ENCODE data around the gene BMP6. TPM values are rescaled to one million over a fixed set of nuclear protein-coding genes. Genes with fewer than 3 reads are reported as not detected.

Gene BMP6
- total and polyA plus RNA-seq, 2 of the 8 experiments (the other 6 are each of a cell fraction or from before 2014, with no cell fraction given), result 2.0 to 2.1 TPM

- Histone ChIP-seq H2AK5ac (ENCODE audit: low read depth, low read length) (0 out of 2 replicates have a peak overlapping the region, but pooled peaks have one; percentile 2), H3K27me3 (replicated peaks in 1 of 4; ENCODE audit: control insufficient read depth in 3 of 4, extremely low read depth in 1 of 4, insufficient read depth in 3 of 4, low read length in 3 of 4) (no peaks in the 10 kb centered on the region; a peak in 1 of 7 replicates), H3K18ac (ENCODE audit: extremely low read depth, low read length) (no peak overlapping the region), H3K23ac (ENCODE audit: insufficient read length) (no peak overlapping the region), H3K36me3 (ENCODE audit: control insufficient read depth in 2 of 4, insufficient read depth in 4 of 4, low read length in 3 of 4) (no peaks in the 10 kb centered on the region), H4K91ac (replicated peaks; ENCODE audit: insufficient read length, low read length) (no peak overlapping the region), H3K4ac (replicated peaks; ENCODE audit: insufficient read length, low read depth, low read length) (no peak overlapping the region), H2AFZ (ENCODE audit: low read length) (no peak overlapping the region), H3K4me2 (ENCODE audit: insufficient read depth in 1 of 2, low read depth in 2 of 2, low read length in 2 of 2) (no peak overlapping the region; a peak in 1 of 4 replicates), H2BK15ac (ENCODE audit: low read length) (no peak overlapping the region), H2BK20ac (ENCODE audit: low read length) (no peak overlapping the region), H3K9ac (replicated peaks in 1 of 4; ENCODE audit: extremely low read depth in 1 of 4, low read depth in 3 of 4, low read length in 3 of 4) (no peak overlapping the region), H3K79me1 (ENCODE audit: low read depth, low read length) (no peaks in the 10 kb centered on the region), H4K8ac (ENCODE audit: extremely low read depth, insufficient read depth, low read length) (no peak overlapping the region), H2BK120ac (replicated peaks; ENCODE audit: low read depth, low read length) (no peak overlapping the region), H3K27ac (ENCODE audit: low read depth, low read length) (no peak overlapping the region), H3K4me1 (replicated peaks in 1 of 4; ENCODE audit: control insufficient read depth in 3 of 4, insufficient read depth in 4 of 4, low read length in 3 of 4) (peaks cover 0 to 12% (median 6%) of the 10 kb centered on the region in 4 experiments; a peak in 5 of 7 replicates), H3K14ac (ENCODE audit: insufficient read length) (no peak overlapping the region), H3K9me3 (ENCODE audit: insufficient read depth in 2 of 2, low read depth in 1 of 2, low read length in 1 of 2) (no peaks in the 10 kb centered on the region), H3K56ac (replicated peaks; ENCODE audit: insufficient read length, low read depth, low read length) (no peak overlapping the region), H2BK5ac (ENCODE audit: low read depth, low read length) (no peak overlapping the region), H2BK12ac (ENCODE audit: low read depth, low read length) (peak overlapping the region; percentile 7; the same call in 1 of the 2 replicates), H4K20me1 (replicated peaks in 1 of 2; ENCODE audit: control insufficient read depth in 1 of 2, insufficient read depth in 2 of 2, low read length in 2 of 2) (no peaks in the 10 kb centered on the region), H4K5ac (ENCODE audit: insufficient read length, low read depth, low read length) (no peak overlapping the region), H3K23me2 (ENCODE audit: low read depth, low read length) (no peaks in the 10 kb centered on the region; the same call in 1 of the 2 replicates), H3K4me3 (ENCODE audit: extremely low read depth in 1 of 4, insufficient read depth in 2 of 4, low read depth in 3 of 4, low read length in 4 of 4) (no peak overlapping the region; a peak in 1 of 8 replicates), H3K79me2 (ENCODE audit: control insufficient read depth in 1 of 2, insufficient read depth in 2 of 2, low read length in 2 of 2) (no peaks in the 10 kb centered on the region)
- ChIA-PET POLR2A (ENCODE audit: partially characterized antibody) (interaction anchor here (0.9 to 2.5 kb wide), 2 partner anchors 12 to 14 kb away, joined by 3 to 7 read pairs; no protein-coding TSS in a partner anchor), CTCF (ENCODE audit: partially characterized antibody) (interaction anchor here (0.6 to 1.2 kb wide), 3 partner anchors 11 to 38 kb away, joined by 3 to 4 read pairs (median 3); no protein-coding TSS in a partner anchor)
- 14% methylated on average over 4 of the region's 4 CpGs; no CpG with 5 or more reads in 1 of the 2 experiments for WGBS, 2 experiments (ENCODE audit: extremely low coverage in 1 of 2, insufficient coverage in 1 of 2, insufficient read length in 1 of 2, insufficient replicate concordance in 2 of 2, low coverage in 1 of 2, low lambda C conversion rate in 2 of 2, missing lambda C conversion rate in 1 of 2)
- FAIRE-seq, result no peak
- DNase-seq (ENCODE audit: low read depth in 1 of 2, low spot score in 2 of 2), result peak; percentile 39 to 81
- TF ChIP-seq SIRT6 (IDR thresholded peaks at IDR 0.05; ENCODE audit: low read length) (no peak), MAFK (IDR thresholded peaks at IDR 0.05; ENCODE audit: low read depth, low read length) (no peak), KDM5A (IDR thresholded peaks at IDR 0.05; ENCODE audit: low read length) (no peak), BACH1 (IDR thresholded peaks at IDR 0.05; ENCODE audit: low read length) (no peak), KDM4A (IDR thresholded peaks at IDR 0.05; ENCODE audit: low read depth, low read length, severe bottlenecking) (no peak), FOSL1 (IDR thresholded peaks at IDR 0.05; ENCODE audit: insufficient read depth, low read depth, low read length) (no peak), CEBPB (IDR thresholded peaks at IDR 0.05; ENCODE audit: low read depth, low read length) (no peak), ASH2L (IDR thresholded peaks at IDR 0.05; ENCODE audit: low read length) (no peak), SAP30 (IDR thresholded peaks at IDR 0.05; ENCODE audit: insufficient read depth, insufficient replicate concordance, low read length) (no peak), CBX5 (IDR thresholded peaks at IDR 0.05; ENCODE audit: low read depth, low read length) (no peak), ZNF274 (IDR thresholded peaks at IDR 0.05; ENCODE audit: borderline replicate concordance, extremely low read depth, low read length) (no peak), RFX5 (IDR thresholded peaks at IDR 0.05; ENCODE audit: borderline replicate concordance, low read depth, low read length) (no peak), POLR2A (IDR thresholded peaks at IDR 0.05; ENCODE audit: control extremely low read depth in 1 of 2, low read depth in 2 of 2, low read length in 2 of 2) (no peak), CHD1 (IDR thresholded peaks at IDR 0.05; ENCODE audit: low read depth, low read length) (no peak), SP2 (IDR thresholded peaks at IDR 0.05; ENCODE audit: low read length) (no peak), TAF7 (optimal IDR thresholded peaks at IDR 0.05; ENCODE audit: borderline replicate concordance, low read depth, low read length) (no peak)
Measured at GRCh38 chr6:7684843-7685242, 41.1 kb upstream of the BMP6 start.

Measured in H1 (cell line).